C4-2B (cell line): ENCODE data around the gene SH3BP5.

Experiments
- H3K27ac ChIP-seq: fragments of 450-650 bp; 2 replicates; pipeline ENCODE4 v1.5.1; 2017
- CTCF ChIP-seq: fragments of 450-650 bp; conservative IDR thresholded peaks from 2 replicates; pipeline ENCODE4 v1.5.1; 2017; ENCODE audit warnings: mild to moderate bottlenecking
- ZFX ChIP-seq: fragments of 450-650 bp; IDR thresholded peaks from 2 replicates; pipeline ENCODE4 v1.6.1; 2017

The SH3BP5 gene

DNA sequence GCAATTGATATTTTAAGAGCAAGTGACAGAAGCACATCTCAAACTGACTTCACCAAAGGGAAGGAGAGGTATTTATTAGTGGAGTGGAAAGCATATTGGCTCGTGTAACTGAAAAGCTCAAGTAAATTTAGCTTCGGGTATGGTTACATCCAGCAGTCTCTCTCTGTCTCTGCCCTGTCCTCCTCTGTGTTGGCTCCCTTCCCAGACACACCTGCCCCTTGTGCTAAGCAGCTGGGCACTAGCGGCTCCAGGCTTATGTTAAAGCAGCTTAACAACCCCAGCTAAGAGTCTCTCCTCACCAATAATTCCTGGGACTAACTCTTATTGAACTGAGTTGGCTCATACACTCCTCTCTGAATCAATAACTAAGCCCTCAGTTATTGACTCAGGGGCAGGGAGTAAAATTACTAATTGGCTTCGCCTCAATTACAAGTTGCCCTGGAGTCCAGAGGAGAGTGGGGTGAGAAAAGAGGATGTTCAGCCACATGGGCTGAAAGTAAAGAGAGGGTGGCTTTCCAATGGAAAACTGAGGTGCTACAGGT is 12.8 kb upstream of the SH3BP5 start:
- no peak overlapping the region for H3K27ac ChIP-seq
- no peak for TF ChIP-seq CTCF
- TF ChIP-seq ZFX = no peak

DNA sequence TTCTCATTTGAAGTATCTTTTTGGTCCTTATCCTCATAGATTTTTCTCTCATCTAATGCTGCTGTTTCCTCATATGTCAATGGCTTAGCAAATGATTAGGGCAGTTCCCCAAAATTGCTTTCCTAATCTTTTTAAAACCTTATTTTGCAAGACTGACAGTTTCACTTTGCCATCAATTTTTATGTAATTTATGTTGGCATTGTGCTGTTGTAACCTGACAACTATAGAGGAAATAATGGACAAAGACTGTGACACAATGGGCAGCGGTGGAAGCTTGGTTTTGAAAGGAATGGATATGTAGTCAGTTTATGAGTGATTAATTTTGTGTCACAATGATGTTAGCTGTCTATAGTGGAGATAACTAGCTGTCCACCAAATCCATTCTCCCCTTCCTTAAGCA is 10.6 kb upstream of the SH3BP5 start:
- no peak for TF ChIP-seq CTCF
- no peak for TF ChIP-seq ZFX
- H3K27ac ChIP-seq = no peak overlapping the region

DNA sequence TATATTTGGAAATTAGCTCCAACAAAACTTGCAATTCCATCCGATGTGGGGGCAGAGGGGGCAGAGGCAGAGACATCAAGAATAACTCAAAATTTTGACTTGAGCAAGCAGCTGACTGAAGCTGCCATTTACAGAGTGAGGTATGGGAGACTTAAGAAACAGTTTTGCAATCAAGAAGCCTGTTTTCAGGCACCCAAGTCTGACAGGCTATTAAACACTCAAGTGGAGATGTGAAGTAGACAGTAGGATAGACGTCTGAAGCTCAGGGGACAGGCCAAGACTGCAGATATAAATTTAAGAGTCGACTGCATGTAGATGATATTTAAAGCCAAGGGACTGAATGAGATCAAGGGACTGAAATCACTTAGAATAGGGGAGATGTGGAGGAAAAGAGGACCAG is 9.9 kb upstream of the SH3BP5 start:
- TF ChIP-seq ZFX = no peak
- TF ChIP-seq CTCF = no peak
- no peak overlapping the region for H3K27ac ChIP-seq

DNA sequence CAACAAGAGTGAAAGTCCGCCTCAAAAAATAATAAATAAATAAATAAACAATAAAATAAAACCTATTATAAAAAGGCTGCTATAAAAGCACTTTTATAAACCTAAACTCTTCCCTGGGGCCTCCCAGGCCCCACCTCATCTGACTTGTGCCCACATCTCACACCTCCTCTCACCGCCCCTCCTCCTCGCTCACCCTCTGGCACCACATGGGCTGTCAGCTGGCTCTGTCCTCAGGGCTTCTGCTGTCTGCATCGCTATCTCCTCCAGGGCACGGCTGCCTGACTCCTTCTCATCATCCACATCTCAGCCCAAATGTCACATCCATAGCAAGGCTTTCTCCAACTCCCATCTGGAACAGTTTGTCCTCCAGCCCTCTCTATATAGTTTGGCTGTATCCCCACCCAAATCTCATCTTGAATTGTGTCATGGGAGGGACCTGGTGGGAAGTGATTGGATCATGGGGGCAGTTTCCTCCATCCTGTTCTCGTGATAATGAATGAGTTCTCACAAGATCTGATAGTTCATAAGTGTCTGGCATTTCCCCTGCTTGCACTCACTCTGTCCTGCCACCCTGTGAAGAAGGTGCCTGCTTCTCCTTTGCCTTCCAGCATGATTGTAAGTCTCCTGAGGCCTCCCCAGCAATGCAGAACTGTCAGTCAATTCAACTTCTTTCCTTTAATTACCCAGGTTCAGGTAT is 8.8 kb upstream of the SH3BP5 start:
- TF ChIP-seq ZFX = no peak
- TF ChIP-seq CTCF = no peak
- H3K27ac ChIP-seq = no peak overlapping the region

DNA sequence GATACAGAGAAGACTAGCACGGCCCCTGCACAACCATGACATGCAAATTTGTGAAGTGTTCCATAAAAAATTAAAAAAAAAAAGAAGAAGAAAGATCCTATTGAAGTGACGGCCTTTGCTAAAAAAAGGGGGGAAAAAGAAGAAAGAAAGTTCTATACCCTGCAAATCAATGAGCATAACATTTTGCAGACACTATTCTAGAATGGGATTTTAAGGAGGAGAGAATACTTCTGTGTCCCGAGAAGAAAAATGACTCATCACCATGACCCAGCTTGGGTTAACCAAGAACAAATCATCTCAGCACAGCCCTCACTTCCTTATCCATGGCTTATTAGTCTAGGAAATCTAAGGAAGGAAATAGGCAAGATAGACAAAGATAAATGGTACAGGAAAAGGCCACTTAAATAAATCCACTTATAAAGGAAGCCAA is 7.4 kb upstream of the SH3BP5 start:
- TF ChIP-seq ZFX (no peak), CTCF (no peak)
- no peak overlapping the region for H3K27ac ChIP-seq

- TF ChIP-seq ZFX (no peak), CTCF (no peak)
- no peak overlapping the region for H3K27ac ChIP-seq
Observed at GRCh38 chr3:15339001-15339400, 6.6 kb upstream of the SH3BP5 start.

DNA sequence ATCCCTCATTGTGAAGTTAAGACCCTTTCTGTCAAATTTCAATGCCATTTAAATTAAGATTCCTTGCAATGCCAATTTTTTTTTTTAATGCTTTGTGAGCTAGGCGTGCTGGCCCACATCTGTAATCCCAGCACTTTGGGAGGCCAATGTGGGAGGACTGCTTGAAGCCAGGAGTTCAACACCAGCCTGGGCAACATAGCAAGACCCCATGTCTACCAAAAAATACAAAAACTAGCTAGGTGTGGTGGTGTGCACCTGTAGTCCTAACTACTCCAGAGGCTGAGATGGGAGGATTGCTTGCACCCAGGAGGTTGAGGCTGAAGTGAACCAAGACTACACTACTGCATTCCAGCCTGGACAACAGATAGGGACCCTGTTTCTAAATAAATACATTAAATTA is 5.6 kb upstream of the SH3BP5 start:
- H3K27ac ChIP-seq = no peak overlapping the region
- no peak for TF ChIP-seq CTCF
- TF ChIP-seq ZFX = no peak
